HG03175 (cell line): ENCODE results near the gene AIG1.

Source experiments
- ATAC-seq: cut with Tn5 transposase; IDR thresholded peaks from one replicate; pipeline ENCODE4 v1.9.1; 2021; ENCODE audit warnings: mild to moderate bottlenecking, moderate library complexity; ENCODE audit not compliant: unreplicated experiment

Gene AIG1

DNA sequence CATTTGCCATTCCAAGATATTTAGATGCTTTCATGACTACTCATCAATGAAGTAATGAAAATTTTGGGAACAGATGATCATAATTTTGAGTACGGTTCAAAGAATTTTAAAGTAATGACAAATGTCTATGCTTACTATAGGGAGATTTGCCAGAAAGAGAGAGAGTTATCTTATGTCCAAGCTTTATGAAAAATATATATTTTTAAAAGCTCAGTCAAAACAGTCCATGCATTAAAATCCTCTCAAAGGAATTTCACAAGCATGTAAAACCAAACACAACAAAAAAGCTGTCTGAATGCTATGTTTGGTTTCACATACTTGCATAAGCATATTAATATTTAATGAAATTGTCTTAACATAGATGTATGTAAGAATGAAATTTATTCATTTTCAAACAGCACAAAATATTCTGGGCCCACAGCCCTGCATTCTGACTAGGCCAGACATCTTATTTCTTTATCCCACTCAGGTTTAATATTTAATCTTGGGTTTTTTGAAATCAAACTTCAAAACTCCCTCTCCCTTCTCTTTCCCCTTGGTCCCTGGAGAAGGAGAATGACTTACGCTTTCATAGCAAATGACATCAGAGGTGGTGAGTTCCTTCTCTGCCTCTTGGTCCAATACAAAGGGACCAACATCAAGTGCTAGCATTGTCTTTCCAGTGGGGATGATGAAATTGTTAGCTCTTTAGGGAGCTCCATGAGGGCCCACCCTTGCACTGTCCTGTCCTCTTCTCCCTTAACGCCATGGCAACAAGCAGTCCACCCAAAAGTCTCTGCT lies 295.6 kb downstream of the AIG1 start:
- ATAC-seq = no peak

DNA sequence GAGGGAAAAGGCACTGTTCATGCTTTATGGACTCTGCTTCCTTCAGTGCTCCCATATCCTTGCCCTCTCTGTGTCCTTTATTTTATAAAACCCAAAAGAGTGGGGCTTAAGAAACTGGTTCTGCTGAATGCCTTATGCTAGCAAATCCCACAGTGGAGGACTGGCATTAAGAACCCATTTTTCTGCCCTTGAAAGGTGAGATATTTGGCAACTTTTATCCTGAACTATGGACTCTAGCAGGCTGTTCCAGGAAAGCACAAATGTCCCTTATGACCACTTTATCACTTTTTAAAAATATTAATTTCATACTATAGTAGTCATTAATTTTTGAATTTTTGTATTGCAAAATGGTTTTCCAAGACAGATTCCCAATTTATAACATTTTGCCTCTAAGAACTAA lies 296.5 kb downstream of the AIG1 start:
- ATAC-seq = no peak

DNA sequence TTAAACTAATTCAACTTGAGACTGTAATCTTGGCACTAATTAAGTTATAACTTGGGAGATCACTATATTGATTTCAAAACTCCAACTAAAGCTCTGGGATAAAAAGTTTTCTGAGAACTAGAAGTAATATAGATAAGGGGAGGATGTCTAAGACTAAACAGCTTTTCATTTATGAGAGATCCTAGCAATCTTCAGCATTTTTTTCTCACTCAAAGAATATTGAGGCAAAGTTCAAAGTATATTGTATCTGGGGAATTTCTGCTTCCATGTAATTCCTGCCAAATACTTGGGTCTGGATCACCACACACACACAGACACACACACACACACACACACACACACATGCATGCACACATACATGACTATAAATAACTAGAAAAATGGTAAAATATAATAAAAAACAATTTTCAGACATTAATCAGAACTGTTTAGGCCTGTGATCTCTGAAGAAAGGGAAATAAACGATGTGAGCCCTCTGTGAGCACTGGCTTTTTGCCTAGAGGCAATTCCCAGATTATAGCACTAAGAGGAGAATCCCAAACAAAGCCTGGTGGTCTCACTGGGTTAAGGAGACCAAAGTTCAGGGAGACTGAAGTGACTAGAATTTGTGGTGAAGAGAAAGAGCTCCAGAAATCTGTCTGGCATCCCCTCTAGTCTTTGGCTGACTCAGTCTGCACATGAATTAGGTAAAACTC lies 297.0 kb downstream of the AIG1 start:
- ATAC-seq = no peak

DNA sequence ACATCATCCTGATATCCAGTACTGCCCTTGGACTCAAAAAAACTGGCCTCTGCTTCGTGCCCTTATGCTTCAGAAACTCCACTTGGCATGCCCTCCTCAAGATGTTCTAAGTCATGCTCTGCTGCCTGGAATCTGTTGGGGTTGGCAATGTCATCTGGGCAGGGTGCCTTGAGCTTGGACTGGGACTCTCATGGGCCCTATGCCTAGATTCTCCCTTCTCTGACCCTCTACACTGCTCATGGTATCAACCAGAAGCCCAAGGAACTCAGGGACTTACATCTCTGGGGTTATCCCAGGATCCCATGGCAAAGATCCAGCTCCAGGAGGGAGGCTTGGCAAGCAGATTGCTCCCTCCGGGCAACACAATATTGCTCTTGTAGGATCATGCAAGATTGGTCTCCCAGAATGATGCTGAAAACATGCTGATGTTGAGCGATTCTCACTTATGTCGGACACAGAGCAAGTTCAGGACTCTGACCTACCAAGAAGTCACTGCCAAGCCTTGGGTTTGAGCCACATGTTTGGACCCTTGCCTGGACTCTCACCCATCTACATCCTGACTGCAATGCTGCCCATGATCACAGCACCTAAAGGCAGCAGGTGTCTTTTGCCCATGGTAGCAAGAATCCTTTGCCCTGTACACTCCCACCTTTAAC lies 301.0 kb downstream of the AIG1 start:
- no peak for ATAC-seq

DNA sequence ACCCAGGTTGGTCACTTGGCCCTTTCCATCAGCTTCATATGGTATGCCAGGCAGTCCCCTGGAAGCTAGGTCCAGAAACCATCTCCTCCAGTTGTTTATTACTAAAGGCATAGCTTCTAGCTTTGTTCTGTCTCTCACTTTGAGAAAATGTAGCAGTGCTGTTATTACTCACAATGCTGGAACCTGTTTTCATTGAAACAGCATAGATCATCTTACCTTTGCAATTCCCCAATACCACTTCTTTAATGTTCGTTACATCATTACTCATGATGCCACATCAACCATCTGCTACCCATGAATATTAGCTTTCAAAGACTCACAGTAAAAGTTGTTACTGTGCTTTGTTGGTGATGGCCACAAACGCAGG lies 301.5 kb downstream of the AIG1 start:
- ATAC-seq = no peak

DNA sequence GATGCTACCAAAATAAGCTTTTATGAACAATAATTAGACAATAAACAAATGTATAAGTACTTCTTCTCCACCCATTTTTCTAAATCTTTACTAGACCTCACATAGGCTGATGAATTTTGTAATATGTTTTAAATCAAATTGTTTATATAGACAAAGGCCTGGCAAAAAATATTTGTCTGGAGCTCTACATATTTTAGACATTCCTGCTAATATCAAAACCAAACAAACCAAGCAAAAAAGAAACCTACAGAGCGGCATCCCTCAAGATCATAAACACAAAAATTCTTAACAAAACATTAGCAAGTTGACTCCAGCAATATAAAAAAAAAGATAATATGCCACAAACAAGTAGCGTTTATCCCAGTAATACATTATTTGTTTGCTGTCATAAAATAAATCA lies 302.6 kb downstream of the AIG1 start:
- no peak for ATAC-seq

DNA sequence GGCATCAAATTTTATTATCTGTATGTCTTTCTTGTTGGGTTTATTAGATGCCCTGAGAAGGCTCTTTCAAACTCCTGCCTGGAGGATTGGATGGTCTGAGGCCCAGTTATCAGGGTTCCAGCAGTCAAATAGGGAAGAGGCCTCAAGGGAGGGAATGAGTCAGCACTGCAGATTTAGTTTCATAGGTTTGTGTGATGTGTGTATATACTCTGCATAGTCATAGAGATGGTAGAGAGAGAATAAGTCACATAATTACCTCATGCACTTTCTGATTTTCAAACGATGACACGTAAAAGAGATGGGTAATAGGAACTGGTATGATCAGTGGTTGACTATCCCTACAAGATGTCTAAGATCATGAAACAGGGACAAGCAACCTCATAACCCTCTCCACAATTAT lies 307.7 kb downstream of the AIG1 start:
- peak; percentile 98 for ATAC-seq

DNA sequence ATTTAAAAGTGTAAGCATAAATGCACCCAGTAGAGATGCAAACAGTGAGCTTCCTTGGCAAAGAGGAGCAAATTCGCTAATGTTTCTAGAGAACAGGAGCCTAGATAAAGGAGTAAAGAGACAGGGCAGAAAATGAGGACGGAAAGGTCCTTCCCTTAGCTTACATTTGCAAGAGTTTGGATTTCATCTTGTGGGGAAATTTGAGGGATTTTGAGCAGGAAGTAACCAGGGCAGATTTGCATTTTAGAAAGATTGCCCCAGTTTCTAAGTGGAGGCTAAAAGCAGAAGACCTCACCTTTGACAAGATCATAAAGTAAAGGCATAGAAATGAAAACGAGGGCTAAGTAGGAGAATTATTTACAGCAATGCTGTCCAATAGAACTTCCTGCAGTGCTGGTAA lies 309.3 kb downstream of the AIG1 start:
- ATAC-seq = no peak

DNA sequence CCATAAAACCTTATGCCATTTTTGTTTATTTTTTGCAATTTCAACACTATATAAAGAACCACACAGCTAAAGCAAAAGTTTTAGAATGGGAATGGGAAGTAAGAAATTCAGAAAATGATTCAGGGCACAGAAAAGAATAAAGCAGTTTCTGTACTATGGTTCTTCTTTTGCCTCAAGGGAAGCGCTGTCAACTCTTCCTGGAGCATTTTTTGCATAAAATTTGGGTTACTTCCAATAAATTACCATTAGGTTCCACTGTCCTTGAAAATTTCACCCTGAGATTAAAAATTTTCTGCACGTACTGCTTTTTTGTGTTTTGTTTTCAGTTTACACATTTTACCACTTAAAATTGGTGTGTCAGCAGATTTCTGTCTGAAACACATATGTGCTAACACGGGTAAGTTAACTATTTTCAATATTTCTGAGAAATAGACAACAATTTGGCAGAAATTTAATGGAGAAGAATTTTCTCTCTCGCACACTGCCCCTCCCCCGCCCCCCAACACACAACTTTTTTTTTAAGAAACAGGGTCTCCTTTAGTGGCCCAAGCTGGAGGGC lies 310.2 kb downstream of the AIG1 start:
- no peak for ATAC-seq

DNA sequence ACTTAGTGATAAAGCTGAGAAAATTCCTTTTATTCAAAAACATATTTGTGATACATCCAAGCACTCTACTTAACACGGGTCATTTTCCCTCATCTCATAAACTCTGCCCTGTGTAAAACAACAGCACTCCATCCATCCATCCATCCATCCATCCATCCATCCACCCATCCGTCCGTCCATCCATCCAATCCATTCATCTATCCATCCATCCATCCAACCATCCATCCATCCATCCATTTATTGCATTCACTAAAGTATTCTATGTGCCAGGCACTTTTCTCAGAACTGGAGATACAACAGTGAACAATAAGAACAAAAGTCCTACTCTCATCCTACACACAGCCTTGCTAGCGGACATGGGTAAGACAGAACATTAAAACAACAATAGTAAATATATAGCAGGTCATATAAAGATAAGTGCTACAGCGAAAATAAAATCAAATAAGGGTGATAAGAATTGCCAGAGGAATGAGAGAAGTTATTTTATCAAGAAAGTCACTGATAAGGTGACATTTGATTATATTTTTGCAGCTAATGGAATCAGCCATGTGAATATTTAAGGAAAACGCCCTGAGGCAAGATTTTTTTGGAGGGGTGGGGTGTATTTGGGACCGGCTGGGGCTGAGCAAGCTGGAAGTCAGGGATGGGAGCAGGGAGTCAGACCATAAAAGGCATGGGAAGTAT lies 311.7 kb downstream of the AIG1 start:
- no peak for ATAC-seq

DNA sequence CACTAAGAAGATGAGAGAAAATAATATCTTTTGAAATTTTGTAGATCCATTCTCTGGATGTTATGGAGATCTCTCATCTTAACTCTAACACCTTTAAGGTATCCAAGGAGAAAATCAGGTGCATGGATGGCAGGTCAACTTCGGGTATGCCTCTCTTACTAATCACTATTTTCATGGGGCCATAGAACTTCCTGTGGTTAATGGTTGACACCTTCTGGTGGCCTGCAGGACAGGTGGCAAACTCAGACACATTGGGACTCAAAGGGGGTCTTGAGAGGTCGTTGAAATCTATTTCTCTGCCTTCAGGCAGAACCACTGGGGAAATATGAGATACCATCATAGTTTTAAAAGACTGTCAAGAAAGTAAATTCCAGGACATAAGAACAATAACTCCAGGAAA lies 313.3 kb downstream of the AIG1 start:
- ATAC-seq = no peak

DNA sequence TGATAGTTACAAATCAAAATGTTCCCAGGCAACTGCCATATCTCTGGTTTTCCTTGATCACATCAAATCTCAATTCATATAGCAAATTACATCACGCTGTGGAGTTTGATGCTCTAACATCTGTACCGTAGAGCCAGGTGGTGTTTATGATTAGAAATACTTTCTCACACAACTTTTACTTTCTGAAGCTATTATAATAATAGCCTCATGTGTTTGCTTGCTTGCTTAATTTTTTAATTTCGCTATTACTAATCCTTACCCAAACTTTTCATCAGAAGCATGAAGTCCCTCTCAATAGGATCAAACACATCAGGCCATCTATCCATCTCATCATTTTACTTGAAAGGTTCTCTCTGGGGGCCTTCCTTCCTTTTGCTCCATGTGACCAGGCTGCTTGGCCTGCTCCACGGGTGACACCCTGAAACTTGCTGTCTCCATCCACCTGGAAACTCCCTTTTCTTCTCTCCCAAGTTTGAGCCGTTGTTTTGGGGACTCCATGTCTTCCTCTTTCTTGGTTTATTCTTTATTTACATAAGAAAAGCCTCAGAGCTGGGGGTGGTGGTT lies 314.4 kb downstream of the AIG1 start:
- ATAC-seq = no peak

DNA sequence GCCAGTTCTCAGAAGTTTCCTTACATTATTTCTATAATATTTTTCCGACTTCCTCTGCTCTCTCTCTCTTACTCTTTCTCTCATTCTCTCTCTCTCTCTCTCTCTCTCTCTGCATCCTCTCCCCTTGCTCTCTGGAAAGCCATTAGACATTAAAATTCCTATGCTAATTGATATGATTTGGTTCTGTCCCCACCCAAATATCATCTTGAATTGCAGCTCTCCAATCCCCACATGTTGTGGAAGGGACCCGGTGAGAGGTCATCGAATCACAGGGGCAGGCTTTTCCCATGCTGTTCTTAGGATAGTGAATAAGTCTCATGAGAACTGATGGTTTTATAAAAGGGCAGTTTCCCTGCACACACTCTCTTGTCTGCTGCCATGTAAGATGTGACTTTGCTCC lies 315.7 kb downstream of the AIG1 start:
- no peak for ATAC-seq

DNA sequence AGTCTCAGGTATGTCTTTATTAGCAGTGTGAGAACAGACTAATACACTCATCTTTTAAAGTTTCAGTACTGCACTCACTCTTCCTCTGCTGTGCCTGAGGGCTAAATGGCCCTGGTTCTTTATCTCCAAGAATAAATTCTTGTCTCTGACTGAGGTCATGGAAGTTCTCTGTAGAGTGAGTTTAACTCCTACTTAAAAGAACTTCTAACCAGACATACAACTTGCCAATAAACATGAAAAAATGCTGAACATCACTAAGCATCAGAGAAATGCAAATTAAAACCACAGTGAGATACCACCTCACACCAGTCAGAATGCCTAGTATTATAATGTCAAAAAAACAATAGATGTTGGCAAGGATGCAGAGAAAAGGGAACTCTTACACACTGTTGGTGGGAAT lies 316.2 kb downstream of the AIG1 start:
- no peak for ATAC-seq

DNA sequence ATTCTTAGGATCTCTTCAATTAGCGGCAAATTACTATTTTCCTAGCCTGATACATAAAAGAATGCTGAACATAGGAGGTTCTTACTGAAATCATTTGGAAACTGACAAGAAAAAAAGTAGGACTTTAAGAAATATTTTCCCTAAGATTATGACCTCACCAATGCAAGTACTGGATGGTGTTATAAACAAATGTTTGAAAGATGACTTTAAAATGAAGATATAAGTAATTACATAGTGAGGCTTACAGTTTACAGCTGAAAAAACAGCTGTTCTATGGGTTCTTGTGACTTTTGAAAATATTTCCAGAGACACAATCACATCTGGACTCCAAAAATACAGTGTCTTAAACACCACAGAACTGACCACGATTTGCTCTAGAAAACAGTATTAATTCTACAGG lies 324.9 kb downstream of the AIG1 start:
- ATAC-seq = no peak

DNA sequence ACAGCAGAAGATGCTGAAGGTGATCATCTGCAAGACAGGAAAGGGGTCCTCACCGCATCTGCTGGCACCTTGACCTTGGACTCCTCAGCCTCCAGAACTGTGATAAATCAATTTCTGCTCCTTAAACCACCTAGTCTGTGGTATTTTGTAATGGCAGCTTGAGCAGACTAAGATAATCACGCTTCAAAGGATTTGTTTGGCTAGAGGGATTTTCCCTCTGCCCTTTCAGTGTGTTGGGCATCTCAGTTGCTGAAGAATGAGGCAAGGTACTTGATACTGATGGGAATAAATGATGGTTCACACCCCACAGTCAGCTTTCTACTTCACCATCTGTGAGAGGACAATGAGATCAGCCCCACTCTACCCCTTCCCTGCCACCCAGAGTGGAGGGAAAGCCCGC lies 329.6 kb downstream of the AIG1 start:
- no peak for ATAC-seq
